Pulmonary artery endothelial cell (primary cell): ENCODE data around the gene SMG5. TPM values are rescaled to one million over a fixed set of nuclear protein-coding genes. Genes with fewer than 3 reads are reported as not detected.

ENCODE experiments used
- DNase-seq: peaks from one replicate; pipeline ENCODE4 v3.0.0-alpha.2; 2011; ENCODE audit warnings: low read depth, low spot score
- total RNA-seq: library from RNA; depleted of rRNA; stranded (reverse); fragments of >200 nt; gene quantifications from 2 replicates; pipeline ENCODE4 v1.2.3, GENCODE V29; 2014

The SMG5 gene
- total RNA-seq, 1 donor from 2014 or later, result 47.6 TPM

DNA sequence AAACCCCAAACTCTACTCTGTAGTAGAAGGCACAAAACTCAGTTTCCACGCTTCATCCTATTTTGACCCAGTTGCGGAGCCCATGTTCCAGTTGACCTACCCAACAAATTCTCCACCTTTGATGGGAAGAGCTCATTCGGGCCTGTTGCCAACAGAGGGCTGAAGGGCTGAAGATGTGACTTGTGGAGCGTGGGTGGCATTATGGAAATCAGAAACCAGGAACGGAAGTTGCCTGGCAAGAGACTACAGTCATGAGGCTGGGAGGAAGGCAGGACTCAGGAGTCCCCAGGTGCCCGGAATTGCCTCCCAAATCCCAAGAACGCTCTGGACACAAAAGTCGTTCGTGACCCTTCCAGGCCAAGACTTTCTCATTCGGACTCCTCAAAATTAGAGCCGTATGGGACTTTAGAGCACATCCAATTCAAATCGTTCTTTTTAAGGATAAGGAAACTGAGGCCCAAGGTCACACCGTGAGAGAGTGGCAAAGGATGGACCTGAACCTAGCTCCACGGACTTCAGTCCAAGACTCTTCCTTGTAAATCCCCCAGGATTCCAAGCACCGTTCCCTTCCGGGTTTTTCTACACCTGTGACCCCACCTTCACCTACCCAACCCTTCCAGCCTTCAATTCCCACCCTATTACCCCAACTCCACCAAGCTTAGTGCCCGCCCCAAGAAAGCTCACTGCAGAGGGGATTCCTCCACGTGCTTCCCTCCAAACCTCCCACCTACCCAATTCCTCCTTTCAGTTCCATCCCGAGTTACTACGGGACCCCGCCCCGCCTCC lies 739 bp downstream of the SMG5 start:
- no peak for DNase-seq

GRCh38 chr1:156281281-156281680 lies 1.3 kb downstream of the SMG5 start:
- DNase-seq, result no peak

- no peak for DNase-seq
These were observed 2.8 kb downstream of the SMG5 start for GRCh38 chr1:156279837-156280236.

DNA sequence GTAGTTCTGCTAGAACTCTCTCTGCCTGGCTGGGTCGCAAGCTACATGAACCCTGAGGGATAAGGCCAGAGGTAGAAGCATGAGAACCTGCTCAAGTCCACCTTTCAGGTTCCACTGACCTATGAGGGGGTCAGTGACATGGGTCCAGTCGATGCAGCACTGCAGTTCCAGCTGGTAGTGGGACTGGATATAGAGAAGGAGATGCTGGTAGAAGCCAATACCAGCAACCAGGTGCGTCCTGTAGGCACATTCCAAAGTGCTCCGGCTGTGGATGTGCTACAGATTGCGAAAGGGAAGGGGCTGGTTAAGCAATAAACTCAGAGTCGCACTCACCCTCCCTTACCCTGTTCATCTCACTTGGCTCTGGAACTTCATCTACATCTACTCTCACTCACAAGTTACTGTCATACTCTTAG lies 5.7 kb downstream of the SMG5 start:
- no peak for DNase-seq

GRCh38 chr1:156276532-156276931 lies 6.1 kb downstream of the SMG5 start:
- DNase-seq, result no peak

DNA sequence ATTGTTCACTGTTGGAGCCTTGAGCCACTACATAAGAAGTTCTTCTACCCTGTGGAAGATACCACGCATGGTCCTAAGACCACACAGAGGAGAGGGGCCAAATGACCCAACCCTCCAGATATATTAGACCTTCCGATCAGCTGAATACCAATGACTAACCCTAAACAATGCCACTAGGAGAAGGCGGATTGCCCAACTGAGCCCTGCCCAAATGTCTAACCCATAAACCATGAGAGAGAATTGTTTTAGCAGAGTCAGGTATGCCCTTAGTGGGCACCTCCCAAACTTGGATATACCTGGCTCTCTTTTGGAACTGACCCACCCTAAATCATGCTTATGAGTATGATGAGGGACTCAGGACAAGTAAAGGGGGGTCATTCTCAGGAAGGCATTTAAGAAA lies 12.3 kb downstream of the SMG5 start:
- no peak for DNase-seq

GRCh38 chr1:156268336-156268735 lies 14.3 kb downstream of the SMG5 start:
- DNase-seq, result no peak

DNA sequence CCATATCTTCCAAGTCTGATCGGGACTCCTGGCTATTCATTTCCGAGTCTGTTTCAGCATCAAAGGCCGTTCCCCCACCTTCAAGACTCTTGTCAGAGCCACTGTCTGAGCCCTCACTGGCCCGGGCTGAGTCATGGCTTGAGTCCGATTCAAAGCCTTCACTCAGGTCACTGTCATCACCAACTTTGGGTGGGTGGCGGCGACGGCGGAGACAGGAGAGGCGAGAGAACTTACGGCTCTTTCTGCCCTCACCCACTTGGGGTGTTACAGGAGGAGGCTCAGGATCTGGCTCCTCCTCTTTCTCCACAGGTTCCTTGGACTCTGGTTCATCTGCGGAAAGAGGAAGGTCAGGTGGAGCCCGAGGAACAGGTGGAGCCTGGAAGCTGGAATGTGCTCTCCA lies 16.6 kb downstream of the SMG5 start:
- DNase-seq, result no peak

DNA sequence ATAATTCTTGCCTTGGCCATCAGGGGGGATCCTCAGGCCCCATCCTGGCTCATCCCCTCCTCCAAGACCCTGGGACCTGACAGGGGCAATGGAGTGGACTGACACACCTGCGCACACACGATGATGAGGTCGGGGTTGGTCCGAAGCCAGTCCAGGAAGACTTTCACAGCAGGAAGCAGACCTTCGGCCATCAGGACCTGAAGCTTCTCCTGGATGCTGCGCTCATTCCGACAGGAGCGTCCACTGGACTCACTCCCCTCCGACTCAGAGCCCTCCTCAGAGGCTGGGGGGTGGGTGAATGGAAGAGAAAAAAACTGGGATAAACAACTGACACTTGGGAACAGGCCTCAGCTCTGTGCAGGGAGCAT lies 19.4 kb downstream of the SMG5 start:
- DNase-seq, result no peak

GRCh38 chr1:156262461-156263287 lies 20.0 kb downstream of the SMG5 start:
- no peak for DNase-seq

DNA sequence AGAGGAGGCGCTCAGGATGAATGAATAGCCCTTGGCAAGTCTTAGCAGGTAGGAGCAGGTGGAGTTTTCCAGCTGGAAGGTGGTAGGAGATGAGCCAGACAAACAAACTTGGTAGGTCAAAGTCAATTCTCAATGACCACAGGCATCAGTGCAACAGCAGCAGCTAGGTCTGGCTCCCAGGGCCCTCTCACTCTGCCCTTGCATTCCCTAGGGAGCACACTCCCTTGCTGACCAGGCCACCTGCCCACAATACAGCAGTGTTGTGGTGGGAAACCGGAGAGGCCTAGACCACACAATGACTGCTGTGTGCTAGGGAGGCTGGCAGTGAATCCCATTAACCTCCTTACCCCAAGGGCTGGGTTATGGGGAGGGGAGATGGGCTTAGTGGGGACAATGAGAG lies 21.7 kb downstream of the SMG5 start:
- DNase-seq, result no peak

GRCh38 chr1:156259805-156260204 lies 22.8 kb downstream of the SMG5 start:
- no peak for DNase-seq

DNA sequence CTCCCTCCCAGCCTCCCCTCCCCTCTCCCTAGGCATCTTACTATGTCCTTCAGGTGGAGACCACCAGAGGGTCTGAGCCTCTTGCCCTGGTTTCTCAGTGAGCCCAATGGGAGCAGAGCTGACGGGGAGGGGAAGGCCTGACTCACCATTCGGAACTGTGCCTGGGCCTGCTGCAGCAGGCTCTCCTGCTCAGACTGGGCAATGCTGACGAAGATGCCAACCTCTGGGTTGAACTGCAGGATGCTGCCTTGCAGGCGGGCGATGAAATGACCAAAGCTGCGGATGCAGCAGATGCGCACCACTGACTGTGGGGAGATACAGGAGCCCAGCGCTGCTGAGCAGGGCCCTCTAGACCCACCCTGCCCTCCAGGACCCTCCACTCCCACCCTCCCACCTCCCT lies 23.8 kb downstream of the SMG5 start:
- no peak for DNase-seq

GRCh38 chr1:156257711-156258110 lies 24.9 kb downstream of the SMG5 start:
- no peak for DNase-seq

DNA sequence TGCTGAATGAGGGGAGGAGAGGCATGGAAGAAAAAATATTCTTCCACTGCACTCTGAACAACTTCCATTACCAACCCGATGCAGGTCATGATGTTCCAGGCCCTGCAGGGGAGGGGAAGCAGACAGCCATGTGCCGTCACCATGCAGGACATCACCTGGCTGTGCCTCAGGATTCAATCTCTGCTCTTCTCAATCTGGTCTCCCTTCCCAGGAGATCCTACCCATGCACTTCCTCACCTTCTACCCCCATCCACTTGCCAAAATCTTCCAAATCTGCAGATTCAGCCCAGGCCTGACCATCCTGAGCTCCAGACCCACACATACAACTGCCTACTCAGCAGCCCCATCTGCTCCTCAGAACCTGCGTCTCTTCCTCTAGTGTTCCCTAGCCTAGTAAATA lies 29.0 kb downstream of the SMG5 start:
- DNase-seq, result no peak

DNA sequence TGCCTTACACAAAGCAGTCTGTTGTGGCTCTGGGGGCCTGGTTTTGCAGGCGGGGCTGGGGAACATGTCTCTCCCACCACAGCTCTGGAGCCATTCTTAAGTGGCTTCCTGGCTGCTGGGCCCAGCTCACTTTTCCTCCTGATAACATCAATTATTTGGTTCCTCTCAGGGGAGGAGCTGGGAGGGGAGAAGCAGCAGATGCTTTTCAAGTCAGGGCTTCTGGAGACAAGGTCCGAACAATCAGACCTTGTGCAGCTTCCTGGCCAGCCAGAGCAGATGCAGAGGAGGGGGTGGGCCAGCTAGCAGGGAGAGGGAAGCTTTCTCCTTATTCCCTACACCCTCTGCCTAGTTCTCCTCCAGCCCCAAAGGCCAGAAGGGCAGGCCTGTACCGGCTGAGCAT lies 31.1 kb downstream of the SMG5 start:
- no peak for DNase-seq

DNA sequence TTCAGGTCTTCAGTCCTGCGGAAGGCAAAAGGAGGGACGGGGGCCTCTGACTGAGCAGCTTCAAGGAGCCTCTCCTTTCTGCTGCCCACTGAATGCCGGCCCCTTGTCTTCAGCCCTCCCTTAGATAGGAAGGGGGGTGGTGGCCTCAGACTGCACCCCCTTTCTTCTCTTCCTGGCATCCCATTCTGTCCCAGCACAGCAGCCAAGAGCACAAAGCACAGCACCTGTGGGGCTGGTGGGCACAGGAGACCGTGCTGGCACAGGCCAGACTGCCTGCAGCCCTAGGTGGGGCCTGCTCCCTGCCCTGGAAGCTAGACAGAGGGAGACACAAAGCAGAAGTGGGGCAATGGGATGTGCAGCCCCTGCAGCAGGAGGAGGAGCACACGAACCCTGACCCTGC lies 33.0 kb downstream of the SMG5 start:
- DNase-seq, result no peak

DNA sequence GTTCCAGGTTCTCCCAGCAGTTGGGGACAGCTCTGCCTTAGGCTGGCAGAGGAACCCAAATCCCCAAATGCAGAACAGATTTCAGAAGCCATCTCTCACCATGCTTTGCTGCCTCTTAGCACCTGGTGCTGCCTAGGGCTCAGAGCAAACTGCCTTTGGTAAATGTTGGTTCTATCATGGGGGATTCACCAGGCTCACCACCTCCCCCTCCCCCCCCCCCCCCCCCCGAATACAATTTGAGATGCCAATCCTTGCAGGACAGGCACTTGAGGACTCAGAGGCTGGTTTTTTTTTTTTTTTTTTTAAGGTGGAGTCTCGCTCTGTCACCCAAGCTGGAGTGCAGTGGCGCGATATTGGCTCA lies 34.3 kb downstream of the SMG5 start:
- DNase-seq, result no peak

GRCh38 chr1:156247460-156248322 lies 34.9 kb downstream of the SMG5 start, which contains the start of gene PAQR6:
Gene PAQR6 (minus strand): TSS chr1:156248056. CDS start chr1:156246731, 1,325 bp downstream.
- no peak for DNase-seq

- DNase-seq, result no peak
These were observed 35.7 kb downstream of the SMG5 start for GRCh38 chr1:156246781-156247459.

GRCh38 chr1:156246241-156246780 lies 36.3 kb downstream of the SMG5 start:
- no peak for DNase-seq
